Pancreas (tissue), 10 donors: ENCODE results near the gene IL6ST. TPM values are rescaled to one million over a fixed set of nuclear protein-coding genes. Genes with fewer than 3 reads are reported as not detected.

Experiments used
- ATAC-seq, 4 donors: fragments of 200-7000 bp; cut with Tn5 transposase; one replicate each; pipeline versions ENCODE4 v1.8.0 to v1.9.1; 2020; ENCODE audit warnings: mild to moderate bottlenecking in 4 of 4, moderate library complexity in 4 of 4
- DNase-seq, 6 donors: peaks; one replicate each; pipeline ENCODE4 v3.0.0-alpha.2; 2020
- FAIRE-seq: peaks from 2 replicates; lab custom pipeline; 2012; peaks lifted over from hg19 to GRCh38; lab: Jason Lieb, UNC
- H3K27ac ChIP-seq, 4 donors: fragments of 200-600 bp; sonication (generic); 1 replicate in 3 of 4; 2 replicates in 1 of 4; pipeline versions ENCODE4 v1.5.0 to v1.8.0; 2020
- H3K27me3 ChIP-seq, 4 donors: fragments of 200-600 bp; one replicate each; pipeline ENCODE4 v1.8.0; 2021
- H3K36me3 ChIP-seq, 3 donors: fragments of 200-600 bp; sonication (generic) in 1 of 3; one replicate each; pipeline versions ENCODE4 v1.5.0 to v1.8.0; 2020 to 2021
- H3K4me1 ChIP-seq, 3 donors: fragments of 200-600 bp; one replicate each; pipeline ENCODE4 v1.8.0; 2021
- H3K4me3 ChIP-seq, 4 donors: fragments of 200-600 bp; sonication (generic) in 2 of 4; one replicate each; pipeline versions ENCODE4 v1.5.0 to v1.8.0; 2020 to 2021
- H3K9me3 ChIP-seq, 4 donors: fragments of 200-600 bp; one replicate each; pipeline ENCODE4 v1.8.0; 2021
- WGBS, 2 donors: extraction: QIAGEN DNeasy Blood & Tissue Kit; methylation state at CpG; one replicate each; pipeline ENCODE4 v1.1.7; 2013; 5-methylcytosine and 5-hydroxymethylcytosine counted together
- intact Hi-C, 3 donors: fragments of 100-400 bp; cut with DNase I; formaldehyde crosslinking; loops; one replicate each; pipeline versions ENCODE4 v1.11.1 to v1.14.2; 2022
- polyA plus RNA-seq, 2 donors: library from polyadenylated mRNA; stranded (reverse); fragments of 200-250 nt; gene quantifications; one replicate each; pipeline ENCODE4 v1.2.3, GENCODE V29; 2013
- total RNA-seq, 6 donors: library from RNA; stranded (reverse); fragmentation: NEBNext Ultra II Directional in 4 of 6; extraction: Animal tissue kit (Norgen Biotek cat#: 25700) in 4 of 6; gene quantifications; one replicate each; pipeline versions ENCODE4 v1.2.1 to v1.2.4, GENCODE V29; 2021 to 2023
- TF ChIP-seq, protein P1 (sequence below), 4 donors: fragments of 200-600 bp; sonication (generic) in 3 of 4; IDR thresholded peaks; one replicate each; pipeline versions ENCODE4 v1.5.0 to v1.8.0; 2021; ENCODE audit warnings: antibody characterized with exemption in 4 of 4
- donor health status: healthy with polysubstance abuse.
- donor health status: DM: no; HTN: no; CAD: no; lungs with moderate emphysema.
- donor health status: DM: no; HTN: no; CAD: no.
- donor health status: control.
- donor health status: control.
- donor health status: Bipolar disorder and iron deficiency.
- donor health status: DM: yes; HTN: yes; CAD: no.
- donor health status: DM: no; HTN: no; CAD: no.
- donor health status: DM: no; HTN: no; CAD: no.
- donor health status: DM: yes; HTN: yes; CAD: no.

The IL6ST gene
- total and polyA plus RNA-seq, 8 donors, result 14.5 to 165 (median 63.6) TPM

DNA sequence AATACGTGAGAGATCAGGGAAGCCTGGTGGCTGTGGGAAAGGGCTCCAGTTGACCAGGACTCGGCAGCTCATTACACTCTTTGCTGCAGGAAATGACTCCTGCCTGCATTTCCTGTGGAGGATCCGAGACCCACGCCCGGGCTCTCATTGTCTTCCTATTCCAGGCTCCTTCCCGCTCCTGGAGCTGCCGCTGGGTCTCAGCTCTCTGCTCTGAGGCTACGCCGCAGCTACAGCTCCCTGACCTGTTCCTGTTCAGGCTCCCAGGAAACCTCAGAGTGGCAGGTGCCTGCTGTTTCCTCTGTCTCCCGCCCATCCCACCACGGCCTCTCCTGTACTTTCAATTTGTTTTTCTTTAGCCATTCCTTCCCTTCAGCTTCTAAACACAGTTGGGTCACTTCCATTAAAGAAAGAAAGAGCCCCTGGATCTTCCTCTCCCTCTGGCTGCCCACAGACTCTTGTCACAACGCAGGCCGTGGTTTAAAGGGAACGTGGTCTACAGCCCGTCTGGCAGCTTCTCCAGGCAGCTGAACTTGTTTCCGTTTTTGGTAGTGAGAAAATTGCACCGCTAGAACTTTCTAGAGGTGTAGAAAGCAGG lies 71.5 kb downstream of the IL6ST start:
- ATAC-seq, result peak in 3 of 4 donors; percentile 37 to 66 (median 37)
- WGBS, 2 donors, result 61% methylated on average over 17 of the region's 17 CpGs

DNA sequence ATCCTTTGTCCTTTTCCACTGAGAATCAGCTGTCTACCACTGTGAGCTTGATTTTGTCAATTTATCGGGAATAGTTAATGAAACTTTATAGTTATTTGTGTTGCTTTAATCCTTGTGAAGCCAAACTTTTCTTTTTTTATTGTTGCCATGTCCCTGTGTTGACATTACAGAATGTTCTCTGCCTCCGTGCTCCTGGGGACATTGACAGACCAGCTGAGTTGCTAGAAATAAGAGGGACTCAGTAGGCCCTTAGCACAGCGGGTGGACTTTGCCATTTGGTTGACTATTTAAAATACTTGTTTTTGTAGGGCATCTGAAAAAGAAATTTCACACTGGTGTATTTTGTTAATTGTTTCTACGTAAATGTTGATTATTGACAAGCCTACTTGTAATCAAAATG lies 73.1 kb downstream of the IL6ST start:
- no peaks in the 10 kb centered on the region for H3K9me3 ChIP-seq
- H3K4me3 ChIP-seq, result no peak overlapping the region
- FAIRE-seq (no peak), ATAC-seq (no peak), DNase-seq (no peak)
- intact Hi-C loops, result no loop called here
- H3K27me3 ChIP-seq, result no peaks in the 10 kb centered on the region
- H3K36me3 ChIP-seq, result no peaks in the 10 kb centered on the region
- H3K4me1 ChIP-seq, result no peaks in the 10 kb centered on the region
- WGBS, 2 donors, result 87 to 88% methylated on average over 4 of the region's 4 CpGs
- H3K27ac ChIP-seq, result no peak overlapping the region
- TF ChIP-seq, protein P1, sequence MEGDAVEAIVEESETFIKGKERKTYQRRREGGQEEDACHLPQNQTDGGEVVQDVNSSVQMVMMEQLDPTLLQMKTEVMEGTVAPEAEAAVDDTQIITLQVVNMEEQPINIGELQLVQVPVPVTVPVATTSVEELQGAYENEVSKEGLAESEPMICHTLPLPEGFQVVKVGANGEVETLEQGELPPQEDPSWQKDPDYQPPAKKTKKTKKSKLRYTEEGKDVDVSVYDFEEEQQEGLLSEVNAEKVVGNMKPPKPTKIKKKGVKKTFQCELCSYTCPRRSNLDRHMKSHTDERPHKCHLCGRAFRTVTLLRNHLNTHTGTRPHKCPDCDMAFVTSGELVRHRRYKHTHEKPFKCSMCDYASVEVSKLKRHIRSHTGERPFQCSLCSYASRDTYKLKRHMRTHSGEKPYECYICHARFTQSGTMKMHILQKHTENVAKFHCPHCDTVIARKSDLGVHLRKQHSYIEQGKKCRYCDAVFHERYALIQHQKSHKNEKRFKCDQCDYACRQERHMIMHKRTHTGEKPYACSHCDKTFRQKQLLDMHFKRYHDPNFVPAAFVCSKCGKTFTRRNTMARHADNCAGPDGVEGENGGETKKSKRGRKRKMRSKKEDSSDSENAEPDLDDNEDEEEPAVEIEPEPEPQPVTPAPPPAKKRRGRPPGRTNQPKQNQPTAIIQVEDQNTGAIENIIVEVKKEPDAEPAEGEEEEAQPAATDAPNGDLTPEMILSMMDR (IDR thresholded peaks at IDR 0.05), result no peak

More for the DNA sequence above, 71.5 kb downstream of the IL6ST start:
- intact Hi-C loops, result no loop called here
- H3K27me3 ChIP-seq, result no peaks in the 10 kb centered on the region
- FAIRE-seq (no peak), DNase-seq (no peak)
- H3K4me1 ChIP-seq, result no peaks in the 10 kb centered on the region
- TF ChIP-seq, protein P1 (IDR thresholded peaks at IDR 0.05), result no peak
- H3K4me3 ChIP-seq, result peak overlapping the region in 1 of 4 donors; percentile 18
- H3K9me3 ChIP-seq, result no peaks in the 10 kb centered on the region
- H3K27ac ChIP-seq, result peak overlapping the region in 1 of 4 donors; percentile 55
- no peaks in the 10 kb centered on the region for H3K36me3 ChIP-seq

DNA sequence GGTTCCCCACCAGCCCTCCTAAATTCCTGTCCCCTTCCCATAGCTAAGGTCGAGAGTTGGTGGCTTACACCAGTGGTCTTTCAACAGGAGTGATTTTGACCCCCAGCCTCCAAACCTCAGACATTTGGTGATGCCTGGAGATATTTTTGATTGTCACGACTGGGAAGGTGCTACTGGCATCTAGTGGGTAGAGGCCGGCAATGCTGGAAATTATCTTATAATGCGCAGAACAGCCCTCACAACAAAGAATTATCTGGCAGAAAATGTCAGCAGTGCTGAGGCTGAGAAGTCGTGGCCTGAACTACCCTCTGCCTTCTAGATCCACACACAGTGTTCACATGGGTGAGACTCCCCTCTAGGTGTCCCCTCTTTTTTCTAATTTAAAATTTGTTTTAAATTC lies 74.0 kb downstream of the IL6ST start:
- Histone ChIP-seq H3K4me1 (no peaks in the 10 kb centered on the region), H3K36me3 (no peaks in the 10 kb centered on the region), H3K27me3 (no peaks in the 10 kb centered on the region), H3K9me3 (no peaks in the 10 kb centered on the region), H3K4me3 (no peak overlapping the region), H3K27ac (no peak overlapping the region)
- ATAC-seq, result no peak
- FAIRE-seq, result no peak
- WGBS, 2 donors, result 58 to 68% methylated on average over 5 of the region's 5 CpGs
- intact Hi-C loops, result no loop called here
- TF ChIP-seq, protein P1 (IDR thresholded peaks at IDR 0.05), result no peak
- DNase-seq, result no peak

DNA sequence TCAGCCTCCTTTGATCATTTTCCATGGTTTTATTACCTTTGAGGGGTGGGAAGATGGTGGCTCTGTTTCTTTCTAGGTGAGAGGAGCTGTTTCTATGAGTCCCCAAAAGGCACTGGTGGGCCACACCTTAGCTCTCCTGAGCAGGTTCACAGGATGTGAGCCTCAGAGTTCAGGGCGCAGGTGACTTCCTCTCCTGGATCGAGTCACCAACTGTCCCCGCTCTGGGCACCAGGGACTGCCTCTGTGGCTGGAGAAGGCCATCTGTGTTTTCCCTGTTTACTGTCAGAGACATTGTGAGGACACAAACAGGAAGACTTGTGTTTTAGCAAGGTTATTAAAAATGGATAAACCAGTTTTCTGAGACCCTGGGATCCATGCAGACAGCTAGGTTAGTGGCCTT lies 75.1 kb downstream of the IL6ST start:
- DNase-seq, result no peak
- Histone ChIP-seq H3K4me3 (no peak overlapping the region), H3K27me3 (no peaks in the 10 kb centered on the region), H3K9me3 (no peaks in the 10 kb centered on the region), H3K36me3 (no peaks in the 10 kb centered on the region), H3K4me1 (no peaks in the 10 kb centered on the region), H3K27ac (no peak overlapping the region)
- TF ChIP-seq, protein P1 (IDR thresholded peaks at IDR 0.05), result no peak
- no peak for FAIRE-seq
- 86 to 87% methylated on average over 3 of the region's 3 CpGs for WGBS, 2 donors
- ATAC-seq, result no peak
- intact Hi-C loops, result no loop called here
